IMR-90 (cell line): ENCODE results near the gene CDK2AP2. TPM values are rescaled to one million over a fixed set of nuclear protein-coding genes. Genes with fewer than 3 reads are reported as not detected.

ENCODE experiments used
- ATAC-seq: fragments of 200-7000 bp; cut with Tn5 transposase; 2 replicates; pipeline ENCODE4 v1.9.1; 2020; ENCODE audit warnings: low read depth, mild to moderate bottlenecking, moderate library complexity
- BruUV-seq: library from RNA; stranded (reverse); fragments of 400-500 nt; replicated peaks from 2 replicates; lab custom pipeline; 2021; lab: Mats Ljungman, UMichigan
- CTCF ChIA-PET: fragments of 300-600 bp; formaldehyde crosslinking; extraction: SDS; loops from one replicate; lab custom pipeline; 2021; ENCODE audit warnings: antibody characterized with exemption; lab: Yijun Ruan, JAX
- POLR2A ChIA-PET: fragments of 300-600 bp; sonication (Branson Sonifier 250); formaldehyde crosslinking; loops from one replicate; lab custom pipeline; 2022; ENCODE audit warnings: antibody characterized with exemption; ENCODE audit not compliant: unreplicated experiment; lab: Charles Lee
- DNase-seq: peaks from one replicate; pipeline ENCODE4 v3.0.0; 2013
- H2AFZ ChIP-seq: replicated peaks from 2 replicates; pipeline ENCODE3; 2013; ENCODE audit warnings: low read length, mild to moderate bottlenecking; ENCODE audit not compliant: poor library complexity
- H2AK5ac ChIP-seq: 2 replicates; pipeline ENCODE4 v1.6.1; 2013; ENCODE audit warnings: low read depth, low read length, inconsistent platforms
- H2AK9ac ChIP-seq: replicated peaks from 2 replicates; pipeline ENCODE3; 2013; ENCODE audit warnings: mild to moderate bottlenecking, low read depth, low read length, moderate library complexity; ENCODE audit not compliant: poor library complexity
- H2BK120ac ChIP-seq: 2 replicates; pipeline ENCODE4 v1.6.1; 2013; ENCODE audit warnings: low read depth, low read length, inconsistent platforms
- H2BK15ac ChIP-seq: 3 replicates; pipeline ENCODE4 v1.6.1; 2013; ENCODE audit warnings: low read depth, low read length, inconsistent platforms
- H2BK20ac ChIP-seq: 2 replicates; pipeline ENCODE4 v1.6.1; 2013; ENCODE audit warnings: low read depth, mild to moderate bottlenecking, inconsistent platforms, low read length, moderate library complexity
- H2BK5ac ChIP-seq: 2 replicates; pipeline ENCODE4 v1.6.1; 2013; ENCODE audit warnings: mild to moderate bottlenecking, low read depth, low read length, inconsistent platforms; ENCODE audit not compliant: poor library complexity, severe bottlenecking
- H3K14ac ChIP-seq: replicated peaks from 2 replicates; pipeline ENCODE4 v1.6.1; 2013; ENCODE audit warnings: low read depth, low read length, inconsistent platforms
- H3K18ac ChIP-seq: 2 replicates; pipeline ENCODE4 v1.6.1; 2013; ENCODE audit warnings: low read depth, low read length, control low read depth
- H3K23ac ChIP-seq: 2 replicates; pipeline ENCODE4 v1.6.1; 2013; ENCODE audit warnings: low read depth, low read length, inconsistent platforms
- H3K27ac ChIP-seq: 2 replicates; pipeline ENCODE4 v1.5.1; 2013; ENCODE audit warnings: mild to moderate bottlenecking, control low read depth, low read length; ENCODE audit not compliant: insufficient read depth
- H3K27me3 ChIP-seq: 2 replicates; pipeline ENCODE4 v1.6.1; 2013; ENCODE audit warnings: low read length; ENCODE audit not compliant: control insufficient read depth, insufficient read depth
- H3K36me3 ChIP-seq: 2 replicates; pipeline ENCODE4 v1.6.1; 2013; ENCODE audit warnings: low read length, mixed read lengths; ENCODE audit not compliant: control insufficient read depth, insufficient read depth
- H3K4ac ChIP-seq: 2 replicates; pipeline ENCODE4 v1.6.1; 2013; ENCODE audit warnings: low read depth, low read length, inconsistent platforms
- H3K4me1 ChIP-seq: 2 replicates; pipeline ENCODE4 v1.6.1; 2013; ENCODE audit warnings: low read length, mixed read lengths; ENCODE audit not compliant: control insufficient read depth, insufficient read depth
- H3K4me2 ChIP-seq: 2 replicates; pipeline ENCODE4 v1.6.1; 2013; ENCODE audit warnings: low read depth, mild to moderate bottlenecking, control low read depth, low read length, moderate library complexity
- H3K4me3 ChIP-seq: 2 replicates; pipeline ENCODE4 v1.5.1; 2013; ENCODE audit warnings: low read depth, mild to moderate bottlenecking, control low read depth, low read length, moderate library complexity; ENCODE audit not compliant: insufficient read depth
- H3K56ac ChIP-seq: 2 replicates; pipeline ENCODE4 v1.6.1; 2013; ENCODE audit warnings: low read length, inconsistent platforms; ENCODE audit not compliant: insufficient read depth; ENCODE audit errors: extremely low read depth
- H3K79me1 ChIP-seq, 2 experiments: 2 replicates each; pipeline ENCODE4 v1.6.1; 2013; ENCODE audit warnings: low read length in 2 of 2, inconsistent platforms in 1 of 2, low read depth in 1 of 2
- H3K9ac ChIP-seq: 2 replicates; pipeline ENCODE4 v1.6.1; 2013; ENCODE audit warnings: low read depth, low read length, control low read depth
- H3K9me1 ChIP-seq: 2 replicates; pipeline ENCODE4 v1.6.1; 2013; ENCODE audit warnings: low read length, inconsistent platforms; ENCODE audit not compliant: insufficient read depth
- H3K9me3 ChIP-seq: 2 replicates; pipeline ENCODE4 v1.6.1; 2013; ENCODE audit warnings: low read length; ENCODE audit not compliant: control insufficient read depth, insufficient read depth
- H4K20me1 ChIP-seq: 2 replicates; pipeline ENCODE4 v1.6.1; 2013; ENCODE audit warnings: low read length, inconsistent platforms; ENCODE audit not compliant: insufficient read depth
- H4K5ac ChIP-seq: 2 replicates; pipeline ENCODE4 v1.6.1; 2013; ENCODE audit warnings: mild to moderate bottlenecking, low read depth, low read length, control low read depth
- H4K8ac ChIP-seq, 2 experiments: 2 replicates each; pipeline ENCODE4 v1.6.1; 2013; ENCODE audit warnings: low read depth in 2 of 2, low read length in 2 of 2, control low read depth in 1 of 2, inconsistent platforms in 1 of 2
- H4K91ac ChIP-seq: 2 replicates; pipeline ENCODE4 v1.6.1; 2013; ENCODE audit warnings: low read depth, low read length, inconsistent platforms; ENCODE audit not compliant: insufficient read depth
- CEBPB ChIP-seq: IDR thresholded peaks from 2 replicates; pipeline ENCODE4 v1.6.1; 2012; ENCODE audit warnings: low read depth, low read length, improper control_type of control experiment
- FOS ChIP-seq: fragments of 150-350 bp; IDR thresholded peaks from 2 replicates; pipeline ENCODE4 v1.6.1; 2016; ENCODE audit warnings: low read depth, low read length
- MAZ ChIP-seq: IDR thresholded peaks from 2 replicates; pipeline ENCODE4 v1.6.1; 2012; ENCODE audit warnings: low read depth, mild to moderate bottlenecking, low read length, improper control_type of control experiment, moderate library complexity, borderline replicate concordance
- NFE2L2 ChIP-seq: fragments of 150-350 bp; IDR thresholded peaks from 2 replicates; pipeline ENCODE4 v1.6.1; 2016; ENCODE audit warnings: low read depth, mild to moderate bottlenecking, low read length
- RAD21 ChIP-seq: IDR thresholded peaks from 2 replicates; pipeline ENCODE4 v1.6.1; 2012; ENCODE audit warnings: low read length, improper control_type of control experiment
- RCOR1 ChIP-seq: IDR thresholded peaks from 2 replicates; pipeline ENCODE4 v1.6.1; 2012; ENCODE audit warnings: mild to moderate bottlenecking, low read length, improper control_type of control experiment; ENCODE audit not compliant: insufficient replicate concordance
- RFX5 ChIP-seq: IDR thresholded peaks from 2 replicates; pipeline ENCODE4 v1.8.0; 2012; ENCODE audit warnings: low read depth, mild to moderate bottlenecking, low read length, moderate library complexity
- USF2 ChIP-seq: fragments of 150-350 bp; IDR thresholded peaks from 2 replicates; pipeline ENCODE4 v1.6.1; 2017; ENCODE audit warnings: mild to moderate bottlenecking, antibody characterized with exemption, low read length, low read depth
- WGBS, 2 experiments: methylation state at CpG; one replicate each; pipeline versions ENCODE4 v1.1.5 to v1.1.7; 2013; ENCODE audit warnings: missing lambda C conversion rate in 2 of 2; ENCODE audit not compliant: insufficient read length in 1 of 2; ENCODE audit errors: extremely low coverage in 2 of 2; 5-methylcytosine and 5-hydroxymethylcytosine counted together
- dilution Hi-C: fragments of 300-500 bp; cut with HindIII; formaldehyde crosslinking; loops from one replicate; pipeline ENCODE4 v1.14.3; 2018; ENCODE audit warnings: low sequenced_read_pairs; ENCODE audit not compliant: unreplicated experiment
- in situ Hi-C: fragments of 300-500 bp; cut with MboI; formaldehyde crosslinking; loops from 3 replicates; pipeline ENCODE4 v1.14.3; 2019; ENCODE audit warnings: low sequenced_read_pairs, inconsistent platforms, mixed read lengths
- intact Hi-C: fragments of 100-400 bp; cut with micrococcal nuclease; formaldehyde crosslinking; loops from 2 replicates; pipeline ENCODE4 v1.10.0; 2022
- polyA plus RNA-seq, 3 experiments: library from polyadenylated mRNA; depleted of rRNA; stranded (reverse); fragments of >200 nt; gene quantifications; 2 replicates each; pipeline ENCODE4 v1.2.3, GENCODE V29; 2012; ENCODE audit warnings: low replicate concordance in 1 of 3
- total RNA-seq: library from RNA; depleted of rRNA; stranded (reverse); fragments of >200 nt; gene quantifications from 2 replicates; pipeline ENCODE4 v1.2.3, GENCODE V29; 2012

The CDK2AP2 gene
- total and polyA plus RNA-seq, 2 of the 4 experiments (the other 2 are of a cell fraction), result 8.1 to 44.7 TPM

- no peak overlapping the region for H3K9ac ChIP-seq
- ATAC-seq, result no peak
- no peak overlapping the region for H2BK120ac ChIP-seq
- ChIA-PET POLR2A (no interaction called here), CTCF (no interaction called here)
- peaks cover 16% of the 10 kb centered on the region for H3K9me3 ChIP-seq
- H4K20me1 ChIP-seq, result no peaks in the 10 kb centered on the region
- H3K4me3 ChIP-seq, result no peak overlapping the region
- H3K4me2 ChIP-seq, result no peak overlapping the region
- dilution Hi-C loops (no loop called here), in situ Hi-C loops (no loop called here), intact Hi-C loops (no loop called here)
- H3K23ac ChIP-seq, result no peak overlapping the region
- H2BK5ac ChIP-seq, result no peak overlapping the region
- H3K56ac ChIP-seq, result no peak overlapping the region
- no peaks in the 10 kb centered on the region for H3K27me3 ChIP-seq
- H3K27ac ChIP-seq, result no peak overlapping the region
- H3K79me1 ChIP-seq, result no peaks in the 10 kb centered on the region
- H3K14ac ChIP-seq, result no peak overlapping the region
- no peak for DNase-seq
- H2AK5ac ChIP-seq, result no peak overlapping the region
- H4K8ac ChIP-seq, result no peak overlapping the region
- no CpG with 5 or more reads among the region's 2 CpGs for WGBS, 2 experiments
- H3K36me3 ChIP-seq, result no peaks in the 10 kb centered on the region
- H2BK15ac ChIP-seq, result no peak overlapping the region
- TF ChIP-seq CEBPB, result no peak
- TF ChIP-seq RAD21, result no peak
- TF ChIP-seq RFX5, result no peak
- TF ChIP-seq RCOR1, result no peak
- TF ChIP-seq FOS, result no peak
- TF ChIP-seq MAZ, result no peak
- no peak for TF ChIP-seq USF2
- no peak for TF ChIP-seq NFE2L2
- H2AK9ac ChIP-seq, result no peak overlapping the region
- BruUV-seq, result no TSS peak
- H3K4me1 ChIP-seq, result no peaks in the 10 kb centered on the region
- H4K91ac ChIP-seq, result no peak overlapping the region
- H3K9me1 ChIP-seq, result no peaks in the 10 kb centered on the region
- H2BK20ac ChIP-seq, result no peak overlapping the region
- H2AFZ ChIP-seq, result no peak overlapping the region
- H3K4ac ChIP-seq, result no peak overlapping the region
- H4K5ac ChIP-seq, result no peak overlapping the region
- no peak overlapping the region for H3K18ac ChIP-seq
These were observed 24.9 kb upstream of the CDK2AP2 start for GRCh38 chr11:67532889-67533288.
